H1 (cell line): Measurements from ENCODE around the gene OR11H6. TPM values are rescaled to one million over a fixed set of nuclear protein-coding genes. Genes with fewer than 3 reads are reported as not detected.

ENCODE experiments used
- CTCF ChIA-PET: fragments of 300-600 bp; sonication (Branson Sonifier 250); formaldehyde crosslinking; loops from one replicate; lab custom pipeline; 2021; ENCODE audit not compliant: partially characterized antibody; lab: Charles Lee
- POLR2A ChIA-PET: fragments of 300-600 bp; sonication (Branson Sonifier 250); formaldehyde crosslinking; loops from one replicate; lab custom pipeline; 2021; ENCODE audit warnings: inconsistent platforms; ENCODE audit not compliant: partially characterized antibody; lab: Charles Lee
- DNase-seq, 2 experiments: peaks; one replicate each; pipeline versions ENCODE4 v3.0.0 to v3.0.0-alpha.2; 2010 to 2022; ENCODE audit warnings: low spot score in 2 of 2, low read depth in 1 of 2, mixed read lengths in 1 of 2
- FAIRE-seq: peaks from 2 replicates; lab custom pipeline; 2011; peaks lifted over from hg19 to GRCh38; lab: Jason Lieb, UNC
- H2AFZ ChIP-seq: 2 replicates; pipeline ENCODE4 v1.8.1; 2012; ENCODE audit warnings: low read length, inconsistent platforms
- H2AK5ac ChIP-seq: 2 replicates; pipeline ENCODE4 v1.6.1; 2013; ENCODE audit warnings: low read depth, low read length
- H2BK120ac ChIP-seq: replicated peaks from 2 replicates; pipeline ENCODE3; 2013; ENCODE audit warnings: low read depth, low read length, inconsistent platforms
- H2BK12ac ChIP-seq: 2 replicates; pipeline ENCODE4 v1.6.1; 2013; ENCODE audit warnings: low read depth, low read length
- H2BK15ac ChIP-seq: 2 replicates; pipeline ENCODE4 v1.6.1; 2013; ENCODE audit warnings: low read length
- H2BK20ac ChIP-seq: 2 replicates; pipeline ENCODE4 v1.6.1; 2013; ENCODE audit warnings: low read length
- H2BK5ac ChIP-seq: 2 replicates; pipeline ENCODE4 v1.6.1; 2013; ENCODE audit warnings: low read depth, low read length
- H3K14ac ChIP-seq: 2 replicates; pipeline ENCODE4 v1.6.1; 2013; ENCODE audit warnings: inconsistent platforms; ENCODE audit not compliant: insufficient read length
- H3K18ac ChIP-seq: 2 replicates; pipeline ENCODE4 v1.6.1; 2013; ENCODE audit warnings: low read length; ENCODE audit errors: extremely low read depth
- H3K23ac ChIP-seq: 2 replicates; pipeline ENCODE4 v1.6.1; 2013; ENCODE audit warnings: inconsistent platforms; ENCODE audit not compliant: insufficient read length
- H3K23me2 ChIP-seq: 2 replicates; pipeline ENCODE4 v1.6.1; 2013; ENCODE audit warnings: low read depth, low read length
- H3K27ac ChIP-seq: 2 replicates; pipeline ENCODE4 v1.6.1; 2011; ENCODE audit warnings: low read depth, low read length, inconsistent platforms
- H3K27me3 ChIP-seq, 4 experiments: replicated peaks in 1 of 4; 1 replicate in 1 of 4; 2 replicates in 3 of 4; pipeline versions ENCODE4 v1.6.1 to v1.8.1; 2011 to 2013; ENCODE audit warnings: low read length in 3 of 4, mild to moderate bottlenecking in 3 of 4, inconsistent platforms in 2 of 4, mixed read lengths in 2 of 4, moderate library complexity in 1 of 4; ENCODE audit not compliant: control insufficient read depth in 3 of 4, insufficient read depth in 3 of 4; ENCODE audit errors: extremely low read depth in 1 of 4
- H3K36me3 ChIP-seq, 4 experiments: 2 replicates each; pipeline versions ENCODE4 v1.6.1 to v1.8.1; 2011 to 2013; ENCODE audit warnings: mild to moderate bottlenecking in 4 of 4, low read length in 3 of 4, moderate library complexity in 2 of 4, control low read depth in 1 of 4, inconsistent platforms in 1 of 4; ENCODE audit not compliant: insufficient read depth in 4 of 4, control insufficient read depth in 2 of 4
- H3K4ac ChIP-seq: replicated peaks from 2 replicates; pipeline ENCODE3; 2013; ENCODE audit warnings: low read length, low read depth, mixed read lengths, inconsistent platforms; ENCODE audit not compliant: insufficient read length
- H3K4me1 ChIP-seq, 4 experiments: replicated peaks in 1 of 4; 1 replicate in 1 of 4; 2 replicates in 3 of 4; pipeline versions ENCODE4 v1.6.1 to v1.8.1; 2011 to 2013; ENCODE audit warnings: low read length in 3 of 4, inconsistent platforms in 2 of 4, mixed read lengths in 1 of 4; ENCODE audit not compliant: insufficient read depth in 4 of 4, control insufficient read depth in 3 of 4
- H3K4me2 ChIP-seq, 2 experiments: 2 replicates each; pipeline versions ENCODE4 v1.6.1 to v1.8.1; 2011 to 2013; ENCODE audit warnings: low read depth in 2 of 2, low read length in 2 of 2, control low read depth in 1 of 2, inconsistent platforms in 1 of 2, mild to moderate bottlenecking in 1 of 2; ENCODE audit not compliant: insufficient read depth in 1 of 2
- H3K4me3 ChIP-seq, 4 experiments: fragments of 200-600, 300-600 bp in 1 of 4; sonication (generic), shearing (Covaris generic), sonication (Bioruptor Twin) in 1 of 4; 2 replicates each; pipeline versions ENCODE4 v1.5.1 to v1.8.1; 2011 to 2016; ENCODE audit warnings: low read length in 4 of 4, low read depth in 3 of 4, control low read depth in 2 of 4, inconsistent platforms in 2 of 4, mild to moderate bottlenecking in 2 of 4, mixed read lengths in 1 of 4, moderate library complexity in 1 of 4; ENCODE audit not compliant: insufficient read depth in 2 of 4; ENCODE audit errors: extremely low read depth in 1 of 4
- H3K56ac ChIP-seq: replicated peaks from 2 replicates; pipeline ENCODE3; 2013; ENCODE audit warnings: low read depth, mild to moderate bottlenecking, mixed read lengths, low read length, inconsistent platforms; ENCODE audit not compliant: insufficient read length
- H3K79me1 ChIP-seq: 2 replicates; pipeline ENCODE4 v1.6.1; 2013; ENCODE audit warnings: low read depth, low read length, control low read depth
- H3K79me2 ChIP-seq, 2 experiments: 2 replicates each; pipeline versions ENCODE4 v1.6.1 to v1.8.1; 2012 to 2013; ENCODE audit warnings: low read length in 2 of 2, mild to moderate bottlenecking in 2 of 2, inconsistent platforms in 1 of 2; ENCODE audit not compliant: insufficient read depth in 2 of 2, control insufficient read depth in 1 of 2
- H3K9ac ChIP-seq, 4 experiments: replicated peaks in 1 of 4; 1 replicate in 1 of 4; 2 replicates in 3 of 4; pipeline versions ENCODE4 v1.6.1 to v1.8.1; 2011 to 2013; ENCODE audit warnings: low read depth in 3 of 4, low read length in 3 of 4, control low read depth in 2 of 4, mild to moderate bottlenecking in 2 of 4, moderate library complexity in 2 of 4, inconsistent platforms in 1 of 4; ENCODE audit errors: extremely low read depth in 1 of 4
- H3K9me3 ChIP-seq, 2 experiments: 2 replicates each; pipeline versions ENCODE4 v1.6.1 to v1.8.1; 2012 to 2013; ENCODE audit warnings: mild to moderate bottlenecking in 2 of 2, moderate library complexity in 2 of 2, control low read depth in 1 of 2, inconsistent platforms in 1 of 2, low read depth in 1 of 2, low read length in 1 of 2, mixed read lengths in 1 of 2; ENCODE audit not compliant: insufficient read depth in 2 of 2
- H4K20me1 ChIP-seq, 2 experiments: replicated peaks in 1 of 2; 2 replicates each; pipeline versions ENCODE3 to v1.8.1; 2011 to 2013; ENCODE audit warnings: inconsistent platforms in 2 of 2, low read length in 2 of 2, mild to moderate bottlenecking in 1 of 2; ENCODE audit not compliant: insufficient read depth in 2 of 2, control insufficient read depth in 1 of 2
- H4K5ac ChIP-seq: 2 replicates; pipeline ENCODE4 v1.6.1; 2013; ENCODE audit warnings: low read length, low read depth, mixed read lengths, inconsistent platforms; ENCODE audit not compliant: insufficient read length
- H4K8ac ChIP-seq: 2 replicates; pipeline ENCODE4 v1.8.0; 2013; ENCODE audit warnings: mild to moderate bottlenecking, moderate library complexity, low read length, inconsistent platforms; ENCODE audit not compliant: insufficient read depth; ENCODE audit errors: extremely low read depth
- H4K91ac ChIP-seq: replicated peaks from 2 replicates; pipeline ENCODE3; 2013; ENCODE audit warnings: low read length, mixed read lengths, inconsistent platforms; ENCODE audit not compliant: insufficient read length
- ASH2L ChIP-seq: fragments of 200-600, 300-600 bp; sonication (generic); IDR thresholded peaks from one replicate; pipeline ENCODE4 v1.7.1; 2017; ENCODE audit warnings: low read length
- BRCA1 ChIP-seq: IDR thresholded peaks from 2 replicates; pipeline ENCODE4 v1.6.1; 2012; ENCODE audit warnings: low read depth, low read length, improper control_type of control experiment
- CHD2 ChIP-seq: IDR thresholded peaks from 2 replicates; pipeline ENCODE4 v1.6.1; 2012; ENCODE audit warnings: low read length, improper control_type of control experiment
- JUND ChIP-seq: IDR thresholded peaks from 2 replicates; pipeline ENCODE4 v1.6.1; 2011; ENCODE audit warnings: mild to moderate bottlenecking, improper control_type of control experiment, low read length
- KDM5A ChIP-seq: fragments of 200-600 bp; IDR thresholded peaks from 2 replicates; pipeline ENCODE4 v1.7.1; 2012; ENCODE audit warnings: mild to moderate bottlenecking, low read length, inconsistent platforms, mixed read lengths
- MAFK ChIP-seq: IDR thresholded peaks from 2 replicates; pipeline ENCODE4 v1.6.1; 2012; ENCODE audit warnings: low read depth, mild to moderate bottlenecking, improper control_type of control experiment, low read length
- POLR2A ChIP-seq, 2 experiments: IDR thresholded peaks; 1 replicate in 1 of 2; 2 replicates in 1 of 2; pipeline ENCODE4 v1.6.1; 2011; ENCODE audit warnings: low read depth in 2 of 2, low read length in 2 of 2, mild to moderate bottlenecking in 2 of 2; ENCODE audit errors: control extremely low read depth in 1 of 2
- POU5F1 ChIP-seq: IDR thresholded peaks from 2 replicates; pipeline ENCODE4 v1.6.1; 2011; ENCODE audit warnings: low read depth, mild to moderate bottlenecking, low read length, moderate library complexity
- SIN3A ChIP-seq, 2 experiments: IDR thresholded peaks in 1 of 2; conservative IDR thresholded peaks in 1 of 2; 2 replicates each; pipeline ENCODE4 v1.6.1; 2011 to 2012; ENCODE audit warnings: low read length in 2 of 2, improper control_type of control experiment in 1 of 2, low read depth in 1 of 2, mild to moderate bottlenecking in 1 of 2
- SP2 ChIP-seq: IDR thresholded peaks from 2 replicates; pipeline ENCODE4 v1.6.1; 2012; ENCODE audit warnings: mild to moderate bottlenecking, low read length, inconsistent platforms
- ZNF274 ChIP-seq: IDR thresholded peaks from 2 replicates; pipeline ENCODE4 v1.7.0; 2012; ENCODE audit warnings: low read length, borderline replicate concordance; ENCODE audit errors: extremely low read depth
- WGBS, 2 experiments: shearing (Covaris generic) in 1 of 2; methylation state at CpG; one replicate each; pipeline versions ENCODE4 v1.1.6 to v1.1.7; 2013 to 2015; ENCODE audit warnings: low lambda C conversion rate in 2 of 2, mixed read lengths in 2 of 2, inconsistent platforms in 1 of 2, low coverage in 1 of 2, missing lambda C conversion rate in 1 of 2; ENCODE audit not compliant: insufficient replicate concordance in 2 of 2, insufficient coverage in 1 of 2, insufficient read length in 1 of 2; ENCODE audit errors: extremely low coverage in 1 of 2, missing lambda C conversion rate in 1 of 2; 5-methylcytosine and 5-hydroxymethylcytosine counted together
- polyA plus RNA-seq, 7 experiments: library from polyadenylated mRNA; depleted of rRNA in 3 of 7; stranded (reverse) in 5 of 7; unstranded in 2 of 7; fragments of >200 nt in 5 of 7; fragments of 200-250 nt in 2 of 7; gene quantifications; 1 replicate in 5 of 7; 2 replicates in 1 of 7; 4 replicates in 1 of 7; pipeline versions ENCODE4 v1.2.1 to v1.2.3, GENCODE V29; 2011 to 2013; ENCODE audit warnings: missing spikeins in 2 of 7, mixed read lengths in 2 of 7
- total RNA-seq: library from RNA; stranded (reverse); fragmentation: NEBNext Ultra II Directional; extraction: Animal tissue kit (Norgen Biotek cat#: 25700); gene quantifications from 2 replicates; pipeline ENCODE4 v1.2.1, GENCODE V29; 2021
- TF ChIP-seq, protein P1 (sequence below): IDR thresholded peaks from 2 replicates; pipeline ENCODE4 v1.6.1; 2011; ENCODE audit warnings: low read length, improper control_type of control experiment
- TF ChIP-seq, protein P2 (sequence below): IDR thresholded peaks from 2 replicates; pipeline ENCODE4 v1.6.1; 2012; ENCODE audit warnings: inconsistent platforms
- TF ChIP-seq, protein P3 (sequence below): IDR thresholded peaks from 2 replicates; pipeline ENCODE4 v1.6.1; 2012; ENCODE audit warnings: inconsistent platforms

Gene OR11H6
- total and polyA plus RNA-seq, 2 of the 8 experiments (the other 6 are each of a cell fraction or from before 2014, with no cell fraction given) = not detected

DNA sequence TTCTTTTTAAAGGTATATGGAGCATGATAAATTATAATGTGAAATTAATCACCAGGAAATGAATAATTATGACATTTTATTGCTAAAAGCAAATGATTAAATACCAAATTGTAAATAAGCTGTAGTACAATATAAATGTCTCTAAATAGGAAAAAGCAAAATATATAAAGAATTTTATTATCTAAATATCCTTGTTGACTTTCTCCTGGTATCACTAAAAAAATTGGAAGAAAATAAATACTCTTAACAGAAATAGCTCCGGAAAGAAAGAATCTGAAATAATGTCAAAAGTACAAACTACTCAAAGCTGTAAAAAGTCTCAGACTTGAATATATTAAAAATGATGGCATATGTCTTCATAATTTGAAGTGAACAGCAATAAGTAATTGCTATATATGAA, 5.2 kb downstream of the OR11H6 start, which contains the start of gene OR11H7:
Gene OR11H7 (plus strand): TSS at position 301 of the 400 bp plus-strand sequence.
- H2AK5ac ChIP-seq = no peak within 1 kb of the TSS
- no peak within 1 kb of the TSS for H3K4me2 ChIP-seq
- FAIRE-seq (no peak), DNase-seq (no peak)
- no peak within 1 kb of the TSS for H2BK15ac ChIP-seq
- no peak within 1 kb of the TSS for H2AFZ ChIP-seq
- H2BK20ac ChIP-seq = no peak within 1 kb of the TSS
- H3K9ac ChIP-seq = no peak within 1 kb of the TSS
- H3K36me3 ChIP-seq = no peaks in the 10 kb centered on the region
- H3K27ac ChIP-seq = no peak within 1 kb of the TSS
- no peak within 1 kb of the TSS for H4K5ac ChIP-seq
- POLR2A ChIA-PET = no interaction called here
- 79% methylated on average over 1 of the region's 1 CpG; no CpG with 5 or more reads in 1 of the 2 experiments for WGBS, 2 experiments
- no peaks in the 10 kb centered on the region for H3K79me2 ChIP-seq
- H3K4me1 ChIP-seq = no peaks in the 10 kb centered on the region
- no peaks in the 10 kb centered on the region for H4K20me1 ChIP-seq
- H3K4ac ChIP-seq = no peak within 1 kb of the TSS
- no peak within 1 kb of the TSS for H3K14ac ChIP-seq
- no peaks in the 10 kb centered on the region for H3K79me1 ChIP-seq
- H3K18ac ChIP-seq = no peak within 1 kb of the TSS
- H4K91ac ChIP-seq = no peak within 1 kb of the TSS
- H4K8ac ChIP-seq = no peak within 1 kb of the TSS
- H2BK12ac ChIP-seq = no peak within 1 kb of the TSS
- H2BK5ac ChIP-seq = no peak within 1 kb of the TSS
- no peak within 1 kb of the TSS for H3K4me3 ChIP-seq
- no peaks in the 10 kb centered on the region for H3K27me3 ChIP-seq
- no peak within 1 kb of the TSS for H3K23ac ChIP-seq
- CTCF ChIA-PET = no interaction called here
- H3K9me3 ChIP-seq = peaks cover 41 to 46% of the 10 kb centered on the region in 2 experiments
- no peaks in the 10 kb centered on the region for H3K23me2 ChIP-seq
- H3K56ac ChIP-seq = no peak within 1 kb of the TSS
- H2BK120ac ChIP-seq = no peak within 1 kb of the TSS
- TF ChIP-seq SIN3A (conservative IDR thresholded peaks at IDR 0.05 in 1 of 2, IDR thresholded peaks at IDR 0.05 in 1 of 2; ENCODE audit: low read depth in 1 of 2, low read length in 2 of 2) = no peak
- no peak for TF ChIP-seq BRCA1
- TF ChIP-seq ZNF274 = no peak
- TF ChIP-seq, protein P1, sequence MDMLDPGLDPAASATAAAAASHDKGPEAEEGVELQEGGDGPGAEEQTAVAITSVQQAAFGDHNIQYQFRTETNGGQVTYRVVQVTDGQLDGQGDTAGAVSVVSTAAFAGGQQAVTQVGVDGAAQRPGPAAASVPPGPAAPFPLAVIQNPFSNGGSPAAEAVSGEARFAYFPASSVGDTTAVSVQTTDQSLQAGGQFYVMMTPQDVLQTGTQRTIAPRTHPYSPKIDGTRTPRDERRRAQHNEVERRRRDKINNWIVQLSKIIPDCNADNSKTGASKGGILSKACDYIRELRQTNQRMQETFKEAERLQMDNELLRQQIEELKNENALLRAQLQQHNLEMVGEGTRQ = no peak
- no peak for TF ChIP-seq POLR2A (IDR thresholded peaks at IDR 0.05; ENCODE audit: control extremely low read depth in 1 of 2, low read depth in 2 of 2, low read length in 2 of 2)
- no peak for TF ChIP-seq ASH2L
- TF ChIP-seq, protein P2, sequence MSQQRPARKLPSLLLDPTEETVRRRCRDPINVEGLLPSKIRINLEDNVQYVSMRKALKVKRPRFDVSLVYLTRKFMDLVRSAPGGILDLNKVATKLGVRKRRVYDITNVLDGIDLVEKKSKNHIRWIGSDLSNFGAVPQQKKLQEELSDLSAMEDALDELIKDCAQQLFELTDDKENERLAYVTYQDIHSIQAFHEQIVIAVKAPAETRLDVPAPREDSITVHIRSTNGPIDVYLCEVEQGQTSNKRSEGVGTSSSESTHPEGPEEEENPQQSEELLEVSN = no peak
- TF ChIP-seq JUND = no peak
- no peak for TF ChIP-seq CHD2
- TF ChIP-seq MAFK = no peak
- TF ChIP-seq SP2 = no peak
- no peak for TF ChIP-seq KDM5A
- TF ChIP-seq POU5F1 = no peak
- TF ChIP-seq, protein P3, sequence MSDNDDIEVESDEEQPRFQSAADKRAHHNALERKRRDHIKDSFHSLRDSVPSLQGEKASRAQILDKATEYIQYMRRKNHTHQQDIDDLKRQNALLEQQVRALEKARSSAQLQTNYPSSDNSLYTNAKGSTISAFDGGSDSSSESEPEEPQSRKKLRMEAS = no peak
